Activated CD8-positive, alpha-beta T cell treated with anti-CD3 and anti-CD28 coated beads for 36 hours (primary cell): ENCODE data around the gene SETD3. TPM values are rescaled to one million over a fixed set of nuclear protein-coding genes. Genes with fewer than 3 reads are reported as not detected.

Experiments
- ATAC-seq: fragments of 200-7000 bp; cut with Tn5 transposase; one replicate; pipeline ENCODE4 v1.10.0; 2021; ENCODE audit warnings: mild to moderate bottlenecking, moderate library complexity
- CTCF ChIA-PET: fragments of 350-600 bp; sonication (Branson Sonifier 250); formaldehyde crosslinking; loops from one replicate; lab custom pipeline; 2021; ENCODE audit warnings: antibody characterized with exemption; lab: Charles Lee
- POLR2A ChIA-PET: fragments of 350-600 bp; sonication (Branson Sonifier 250); formaldehyde crosslinking; loops from one replicate; lab custom pipeline; 2021; ENCODE audit warnings: antibody characterized with exemption; lab: Charles Lee
- DNase-seq: peaks from one replicate; pipeline ENCODE4 v3.0.0-alpha.2; 2020
- H3K27ac Mint-ChIP-seq: one replicate; pipeline ENCODE4 v1.8.0; 2021; ENCODE audit warnings: mild to moderate bottlenecking, mixed read lengths
- H3K27me3 Mint-ChIP-seq: one replicate; pipeline ENCODE4 v1.8.0; 2021; ENCODE audit warnings: mixed read lengths
- H3K36me3 Mint-ChIP-seq: one replicate; pipeline ENCODE4 v1.8.0; 2021; ENCODE audit warnings: low read depth, mixed read lengths
- H3K4me1 Mint-ChIP-seq: one replicate; pipeline ENCODE4 v1.8.0; 2021; ENCODE audit warnings: low read depth, mixed read lengths
- H3K4me3 Mint-ChIP-seq: one replicate; pipeline ENCODE4 v1.8.0; 2021; ENCODE audit warnings: mild to moderate bottlenecking, moderate library complexity, mixed read lengths
- H3K9me3 Mint-ChIP-seq: one replicate; pipeline ENCODE4 v1.8.0; 2021; ENCODE audit warnings: mixed read lengths
- intact Hi-C: fragments of 100-400 bp; cut with micrococcal nuclease; formaldehyde crosslinking; loops from one replicate; pipeline ENCODE4 v1.10.0; 2022
- total RNA-seq, 2 experiments: library from RNA; stranded (reverse); gene quantifications; one replicate each; pipeline ENCODE4 v1.2.3, GENCODE V29; 2021
- TF ChIP-seq, protein P1 (sequence below): fragments of 200-600 bp; IDR thresholded peaks from one replicate; pipeline ENCODE4 v1.8.0; 2022; ENCODE audit warnings: antibody characterized with exemption, mild to moderate bottlenecking

Gene SETD3
- total RNA-seq, 2 experiments from 2014 or later, result 49.9 to 50.7 TPM

GRCh38 chr14:99382781-99383471 lies 97.7 kb downstream of the SETD3 start:
- Mint-ChIP-seq H3K4me3 (no peak overlapping the region), H3K27me3 (peaks cover 19% of the 10 kb centered on the region), H3K27ac (no peak overlapping the region), H3K4me1 (peaks cover 11% of the 10 kb centered on the region), H3K9me3 (no peaks in the 10 kb centered on the region), H3K36me3 (no peaks in the 10 kb centered on the region)
- POLR2A ChIA-PET, result interaction anchor here (0.5 to 0.6 kb wide), 2 partner anchors 59 to 218 kb away, joined by 3 read pairs; no protein-coding TSS in a partner anchor
- no peak for ATAC-seq
- DNase-seq, result no peak
- intact Hi-C loops, result no loop called here
- CTCF ChIA-PET, result interaction anchor here (1.2 to 1.4 kb wide), 3 partner anchors 8 to 12 kb away, joined by 4 to 5 read pairs (median 5); no protein-coding TSS in a partner anchor
- TF ChIP-seq, protein P1, sequence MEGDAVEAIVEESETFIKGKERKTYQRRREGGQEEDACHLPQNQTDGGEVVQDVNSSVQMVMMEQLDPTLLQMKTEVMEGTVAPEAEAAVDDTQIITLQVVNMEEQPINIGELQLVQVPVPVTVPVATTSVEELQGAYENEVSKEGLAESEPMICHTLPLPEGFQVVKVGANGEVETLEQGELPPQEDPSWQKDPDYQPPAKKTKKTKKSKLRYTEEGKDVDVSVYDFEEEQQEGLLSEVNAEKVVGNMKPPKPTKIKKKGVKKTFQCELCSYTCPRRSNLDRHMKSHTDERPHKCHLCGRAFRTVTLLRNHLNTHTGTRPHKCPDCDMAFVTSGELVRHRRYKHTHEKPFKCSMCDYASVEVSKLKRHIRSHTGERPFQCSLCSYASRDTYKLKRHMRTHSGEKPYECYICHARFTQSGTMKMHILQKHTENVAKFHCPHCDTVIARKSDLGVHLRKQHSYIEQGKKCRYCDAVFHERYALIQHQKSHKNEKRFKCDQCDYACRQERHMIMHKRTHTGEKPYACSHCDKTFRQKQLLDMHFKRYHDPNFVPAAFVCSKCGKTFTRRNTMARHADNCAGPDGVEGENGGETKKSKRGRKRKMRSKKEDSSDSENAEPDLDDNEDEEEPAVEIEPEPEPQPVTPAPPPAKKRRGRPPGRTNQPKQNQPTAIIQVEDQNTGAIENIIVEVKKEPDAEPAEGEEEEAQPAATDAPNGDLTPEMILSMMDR, result no peak

DNA sequence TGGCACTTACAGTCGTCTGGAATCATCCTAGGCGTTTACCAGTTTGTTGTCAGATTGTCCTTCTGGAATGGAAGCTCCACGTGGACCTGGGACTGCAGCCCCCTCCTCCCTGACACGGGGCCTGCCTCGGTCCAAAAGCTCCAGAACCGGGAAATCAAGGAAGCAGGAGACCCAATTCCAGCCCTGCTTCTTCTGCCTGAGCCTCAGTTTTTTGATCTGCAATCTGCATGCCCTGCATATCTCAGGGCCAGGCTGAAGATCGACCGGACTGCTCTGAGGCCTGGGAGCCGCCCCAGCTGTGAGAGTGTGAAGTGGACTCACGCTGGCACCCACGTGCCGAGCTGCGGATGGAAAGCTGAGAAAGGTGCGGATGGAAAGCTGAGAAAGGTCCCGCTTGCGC lies 98.6 kb downstream of the SETD3 start:
- H3K27me3 Mint-ChIP-seq, result peaks cover 19% of the 10 kb centered on the region
- ChIA-PET CTCF (interaction anchor here (1.2 to 1.3 kb wide), 2 partner anchors 9 to 13 kb away, joined by 4 to 5 read pairs; no protein-coding TSS in a partner anchor), POLR2A (interaction anchor here (0.8 kb wide), 1 partner anchor 9 kb away, joined by 3 read pairs; no protein-coding TSS in a partner anchor)
- H3K4me3 Mint-ChIP-seq, result no peak overlapping the region
- H3K4me1 Mint-ChIP-seq, result peaks cover 6% of the 10 kb centered on the region
- no peak for ATAC-seq
- no peaks in the 10 kb centered on the region for H3K36me3 Mint-ChIP-seq
- H3K9me3 Mint-ChIP-seq, result no peaks in the 10 kb centered on the region
- H3K27ac Mint-ChIP-seq, result no peak overlapping the region
- intact Hi-C loops, result no loop called here
- TF ChIP-seq, protein P1, result no peak
- no peak for DNase-seq

DNA sequence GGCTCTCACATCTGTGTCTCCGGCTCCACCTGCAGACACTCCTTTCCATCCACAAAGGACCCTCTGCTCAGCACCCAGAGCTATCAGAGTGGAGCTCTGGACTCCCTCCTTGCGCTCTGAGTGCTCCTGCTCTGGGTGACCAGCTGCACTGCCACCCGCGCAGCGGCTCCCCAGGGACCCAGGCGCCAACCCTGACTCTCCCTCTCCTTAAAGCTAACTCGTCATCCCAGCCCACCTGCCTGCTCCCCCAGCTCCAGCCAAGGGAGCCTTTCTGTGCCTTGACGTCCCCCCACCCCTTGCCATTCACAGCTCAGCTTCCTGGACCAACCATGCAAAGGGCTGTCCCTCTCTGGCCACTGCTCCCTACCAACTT lies 99.0 kb downstream of the SETD3 start:
- ATAC-seq (no peak), DNase-seq (no peak)
- ChIA-PET CTCF (interaction anchor here (1.2 to 1.3 kb wide), 2 partner anchors 9 to 13 kb away, joined by 4 to 5 read pairs; no protein-coding TSS in a partner anchor), POLR2A (interaction anchor here (0.8 kb wide), 1 partner anchor 9 kb away, joined by 3 read pairs; no protein-coding TSS in a partner anchor)
- Mint-ChIP-seq H3K4me3 (no peak overlapping the region), H3K27ac (no peak overlapping the region), H3K36me3 (no peaks in the 10 kb centered on the region), H3K4me1 (peaks cover 4% of the 10 kb centered on the region), H3K9me3 (no peaks in the 10 kb centered on the region), H3K27me3 (peaks cover 20% of the 10 kb centered on the region)
- TF ChIP-seq, protein P1, result no peak
- intact Hi-C loops, result no loop called here

- TF ChIP-seq, protein P1, result no peak
Observed at GRCh38 chr14:99380991-99381687, 99.5 kb downstream of the SETD3 start.

More at GRCh38 chr14:99380991-99381687, 99.5 kb downstream of the SETD3 start:
- peaks cover 20% of the 10 kb centered on the region for H3K27me3 Mint-ChIP-seq
- no peaks in the 10 kb centered on the region for H3K9me3 Mint-ChIP-seq
- ATAC-seq (no peak), DNase-seq (no peak)
- intact Hi-C loops, result no loop called here
- no peak overlapping the region for H3K27ac Mint-ChIP-seq
- H3K36me3 Mint-ChIP-seq, result no peaks in the 10 kb centered on the region
- CTCF ChIA-PET, result interaction anchor here (1.2 to 2.5 kb wide), 3 partner anchors 8 to 12 kb away, joined by 4 to 10 read pairs (median 5); no protein-coding TSS in a partner anchor
- POLR2A ChIA-PET, result interaction anchor here (1.3 kb wide), 1 partner anchor 13 kb away, joined by 3 read pairs; no protein-coding TSS in a partner anchor
- peaks cover 4% of the 10 kb centered on the region for H3K4me1 Mint-ChIP-seq
- H3K4me3 Mint-ChIP-seq, result no peak overlapping the region
